ENCODE measurements around the gene SAMHD1.
"Not testable (repeated sequence)": the region's sequence is repeated elsewhere in the genome, so short reads cannot be mapped to it uniquely, and the experiment has no call there.

Gene SAMHD1

GRCh38 chr20:36916199-36916598 is 35.3 kb downstream of the SAMHD1 start:
- no peak for FAIRE-seq
- DNase-seq (ENCODE audit: insufficient read length, low spot score), result no peak
- no peak for TF ChIP-seq POLR2A (IDR thresholded peaks at IDR 0.05; ENCODE audit: low read depth, low read length)

GRCh38 chr20:36908603-36909002 is 42.9 kb downstream of the SAMHD1 start:
- TF ChIP-seq POLR2A (IDR thresholded peaks at IDR 0.05; ENCODE audit: low read depth, low read length), result no peak
- DNase-seq (ENCODE audit: insufficient read length, low spot score) (no peak), FAIRE-seq (no peak)

GRCh38 chr20:36906086-36906485 is 45.4 kb downstream of the SAMHD1 start:
- not testable (repeated sequence) for FAIRE-seq; DNase-seq (ENCODE audit: insufficient read length, low spot score)

- FAIRE-seq; DNase-seq (ENCODE audit: insufficient read length, low spot score): not testable (repeated sequence)
These were observed 45.9 kb downstream of the SAMHD1 start for GRCh38 chr20:36905566-36905965.

- no peak for FAIRE-seq
These were observed 46.8 kb downstream of the SAMHD1 start for GRCh38 chr20:36904690-36905089.

GRCh38 chr20:36895036-36895435 is 56.5 kb downstream of the SAMHD1 start:
- DNase-seq (ENCODE audit: insufficient read length, low spot score), result no peak
- FAIRE-seq, result no peak
- no peak for TF ChIP-seq POLR2A (IDR thresholded peaks at IDR 0.05; ENCODE audit: low read depth, low read length)

More at GRCh38 chr20:36904690-36905089, 46.8 kb downstream of the SAMHD1 start:
- no peak for DNase-seq (ENCODE audit: insufficient read length, low spot score)
- no peak for TF ChIP-seq POLR2A (IDR thresholded peaks at IDR 0.05; ENCODE audit: low read depth, low read length)

GRCh38 chr20:36893801-36894200 is 57.7 kb downstream of the SAMHD1 start:
- FAIRE-seq, result no peak
- no peak for TF ChIP-seq POLR2A (IDR thresholded peaks at IDR 0.05; ENCODE audit: low read depth, low read length)
- no peak for DNase-seq (ENCODE audit: insufficient read length, low spot score)

- no peak for FAIRE-seq
- DNase-seq (ENCODE audit: insufficient read length, low spot score), result no peak
- TF ChIP-seq POLR2A (IDR thresholded peaks at IDR 0.05; ENCODE audit: low read depth, low read length), result no peak
These were observed 60.3 kb downstream of the SAMHD1 start for GRCh38 chr20:36891211-36891610.

GRCh38 chr20:36890586-36890985 is 60.9 kb downstream of the SAMHD1 start:
- DNase-seq (ENCODE audit: insufficient read length, low spot score), result no peak
- no peak for TF ChIP-seq POLR2A (IDR thresholded peaks at IDR 0.05; ENCODE audit: low read depth, low read length)
- no peak for FAIRE-seq

- no peak for TF ChIP-seq POLR2A (IDR thresholded peaks at IDR 0.05; ENCODE audit: low read depth, low read length)
- FAIRE-seq (no peak), DNase-seq (ENCODE audit: insufficient read length, low spot score) (no peak)
These were observed 62.5 kb downstream of the SAMHD1 start for GRCh38 chr20:36888880-36889516.

GRCh38 chr20:36887752-36888090 is 63.8 kb downstream of the SAMHD1 start:
- no peak for DNase-seq (ENCODE audit: insufficient read length, low spot score)
- FAIRE-seq, result no peak
- TF ChIP-seq POLR2A (IDR thresholded peaks at IDR 0.05; ENCODE audit: low read depth, low read length), result 0 out of 2 replicates have a peak, but pooled peaks have one; percentile 17

GRCh38 chr20:36886859-36887751 is 64.4 kb downstream of the SAMHD1 start:
- FAIRE-seq (no peak), DNase-seq (ENCODE audit: insufficient read length, low spot score) (peak; percentile 84)
- TF ChIP-seq POLR2A (IDR thresholded peaks at IDR 0.05; ENCODE audit: low read depth, low read length), result no peak

GRCh38 chr20:36885356-36885755 is 66.2 kb downstream of the SAMHD1 start:
- DNase-seq (ENCODE audit: insufficient read length, low spot score), result no peak
- no peak for FAIRE-seq
- TF ChIP-seq POLR2A (IDR thresholded peaks at IDR 0.05; ENCODE audit: low read depth, low read length), result no peak

GRCh38 chr20:36883977-36884535 is 67.5 kb downstream of the SAMHD1 start:
- TF ChIP-seq POLR2A (IDR thresholded peaks at IDR 0.05; ENCODE audit: low read depth, low read length), result no peak
- FAIRE-seq (no peak), DNase-seq (ENCODE audit: insufficient read length, low spot score) (no peak)

- DNase-seq (ENCODE audit: insufficient read length, low spot score), result no peak
- FAIRE-seq, result no peak
- no peak for TF ChIP-seq POLR2A (IDR thresholded peaks at IDR 0.05; ENCODE audit: low read depth, low read length)
These were observed 69.6 kb downstream of the SAMHD1 start for GRCh38 chr20:36881888-36882287.

Measured in H54 (cell line).